NCI-H69 (cell line): ENCODE data around the gene AMZ2.

Source experiments
- DNase-seq: peaks from one replicate; lab custom pipeline; 2025; lab: John Stamatoyannopoulos, UW

AMZ2 gene

GRCh38 chr17:68291836-68292688, 44.2 kb downstream of the AMZ2 start:
- peak; percentile 96 for DNase-seq

- peak; percentile 66 for DNase-seq
These were observed 44.8 kb downstream of the AMZ2 start for GRCh38 chr17:68292689-68293040.

- DNase-seq, result no peak
These were observed 45.8 kb downstream of the AMZ2 start for GRCh38 chr17:68293490-68294195.

- DNase-seq, result no peak
These were observed 46.3 kb downstream of the AMZ2 start for GRCh38 chr17:68294196-68294555.

GRCh38 chr17:68294617-68295016, 46.8 kb downstream of the AMZ2 start:
- DNase-seq, result no peak

- DNase-seq, result no peak
These were observed 47.2 kb downstream of the AMZ2 start for GRCh38 chr17:68295086-68295485.

- DNase-seq, result no peak
These were observed 48.7 kb downstream of the AMZ2 start for GRCh38 chr17:68296217-68297191.

- no peak for DNase-seq
These were observed 49.4 kb downstream of the AMZ2 start for GRCh38 chr17:68297195-68297594.

GRCh38 chr17:68298601-68299000, 50.8 kb downstream of the AMZ2 start:
- no peak for DNase-seq

GRCh38 chr17:68299817-68300216, 52.0 kb downstream of the AMZ2 start:
- DNase-seq, result no peak

- peak; percentile 99 for DNase-seq
These were observed 53.7 kb downstream of the AMZ2 start for GRCh38 chr17:68301438-68301959.

GRCh38 chr17:68302066-68302564, 54.3 kb downstream of the AMZ2 start:
- DNase-seq, result peak; percentile 97

- DNase-seq, result peak; percentile 83
These were observed 54.8 kb downstream of the AMZ2 start for GRCh38 chr17:68302666-68303065.

- no peak for DNase-seq
These were observed 56.9 kb downstream of the AMZ2 start for GRCh38 chr17:68304706-68305105.

GRCh38 chr17:68305142-68305541, 57.3 kb downstream of the AMZ2 start:
- DNase-seq, result no peak
